ENCODE measurements around the gene STOML3.

- no peak for TF ChIP-seq USF1 (IDR thresholded peaks at IDR 0.05; ENCODE audit: borderline replicate concordance, low read depth)
- TF ChIP-seq, protein P1, sequence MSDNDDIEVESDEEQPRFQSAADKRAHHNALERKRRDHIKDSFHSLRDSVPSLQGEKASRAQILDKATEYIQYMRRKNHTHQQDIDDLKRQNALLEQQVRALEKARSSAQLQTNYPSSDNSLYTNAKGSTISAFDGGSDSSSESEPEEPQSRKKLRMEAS (IDR thresholded peaks at IDR 0.05; ENCODE audit: low read depth): no peak
- TF ChIP-seq, protein P2, sequence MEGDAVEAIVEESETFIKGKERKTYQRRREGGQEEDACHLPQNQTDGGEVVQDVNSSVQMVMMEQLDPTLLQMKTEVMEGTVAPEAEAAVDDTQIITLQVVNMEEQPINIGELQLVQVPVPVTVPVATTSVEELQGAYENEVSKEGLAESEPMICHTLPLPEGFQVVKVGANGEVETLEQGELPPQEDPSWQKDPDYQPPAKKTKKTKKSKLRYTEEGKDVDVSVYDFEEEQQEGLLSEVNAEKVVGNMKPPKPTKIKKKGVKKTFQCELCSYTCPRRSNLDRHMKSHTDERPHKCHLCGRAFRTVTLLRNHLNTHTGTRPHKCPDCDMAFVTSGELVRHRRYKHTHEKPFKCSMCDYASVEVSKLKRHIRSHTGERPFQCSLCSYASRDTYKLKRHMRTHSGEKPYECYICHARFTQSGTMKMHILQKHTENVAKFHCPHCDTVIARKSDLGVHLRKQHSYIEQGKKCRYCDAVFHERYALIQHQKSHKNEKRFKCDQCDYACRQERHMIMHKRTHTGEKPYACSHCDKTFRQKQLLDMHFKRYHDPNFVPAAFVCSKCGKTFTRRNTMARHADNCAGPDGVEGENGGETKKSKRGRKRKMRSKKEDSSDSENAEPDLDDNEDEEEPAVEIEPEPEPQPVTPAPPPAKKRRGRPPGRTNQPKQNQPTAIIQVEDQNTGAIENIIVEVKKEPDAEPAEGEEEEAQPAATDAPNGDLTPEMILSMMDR (IDR thresholded peaks at IDR 0.05): no peak
- TF ChIP-seq, protein P3, sequence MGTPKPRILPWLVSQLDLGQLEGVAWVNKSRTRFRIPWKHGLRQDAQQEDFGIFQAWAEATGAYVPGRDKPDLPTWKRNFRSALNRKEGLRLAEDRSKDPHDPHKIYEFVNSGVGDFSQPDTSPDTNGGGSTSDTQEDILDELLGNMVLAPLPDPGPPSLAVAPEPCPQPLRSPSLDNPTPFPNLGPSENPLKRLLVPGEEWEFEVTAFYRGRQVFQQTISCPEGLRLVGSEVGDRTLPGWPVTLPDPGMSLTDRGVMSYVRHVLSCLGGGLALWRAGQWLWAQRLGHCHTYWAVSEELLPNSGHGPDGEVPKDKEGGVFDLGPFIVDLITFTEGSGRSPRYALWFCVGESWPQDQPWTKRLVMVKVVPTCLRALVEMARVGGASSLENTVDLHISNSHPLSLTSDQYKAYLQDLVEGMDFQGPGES (IDR thresholded peaks at IDR 0.05; ENCODE audit: low read depth, low read length): no peak
- TF ChIP-seq RAD21 (IDR thresholded peaks at IDR 0.05; ENCODE audit: low read length): no peak
- no peak for TF ChIP-seq EZH2phosphoT487 (IDR thresholded peaks at IDR 0.05; ENCODE audit: borderline replicate concordance, low read depth)
- TF ChIP-seq NFIC (IDR thresholded peaks at IDR 0.05; ENCODE audit: borderline replicate concordance): no peak
- TF ChIP-seq, protein P4, sequence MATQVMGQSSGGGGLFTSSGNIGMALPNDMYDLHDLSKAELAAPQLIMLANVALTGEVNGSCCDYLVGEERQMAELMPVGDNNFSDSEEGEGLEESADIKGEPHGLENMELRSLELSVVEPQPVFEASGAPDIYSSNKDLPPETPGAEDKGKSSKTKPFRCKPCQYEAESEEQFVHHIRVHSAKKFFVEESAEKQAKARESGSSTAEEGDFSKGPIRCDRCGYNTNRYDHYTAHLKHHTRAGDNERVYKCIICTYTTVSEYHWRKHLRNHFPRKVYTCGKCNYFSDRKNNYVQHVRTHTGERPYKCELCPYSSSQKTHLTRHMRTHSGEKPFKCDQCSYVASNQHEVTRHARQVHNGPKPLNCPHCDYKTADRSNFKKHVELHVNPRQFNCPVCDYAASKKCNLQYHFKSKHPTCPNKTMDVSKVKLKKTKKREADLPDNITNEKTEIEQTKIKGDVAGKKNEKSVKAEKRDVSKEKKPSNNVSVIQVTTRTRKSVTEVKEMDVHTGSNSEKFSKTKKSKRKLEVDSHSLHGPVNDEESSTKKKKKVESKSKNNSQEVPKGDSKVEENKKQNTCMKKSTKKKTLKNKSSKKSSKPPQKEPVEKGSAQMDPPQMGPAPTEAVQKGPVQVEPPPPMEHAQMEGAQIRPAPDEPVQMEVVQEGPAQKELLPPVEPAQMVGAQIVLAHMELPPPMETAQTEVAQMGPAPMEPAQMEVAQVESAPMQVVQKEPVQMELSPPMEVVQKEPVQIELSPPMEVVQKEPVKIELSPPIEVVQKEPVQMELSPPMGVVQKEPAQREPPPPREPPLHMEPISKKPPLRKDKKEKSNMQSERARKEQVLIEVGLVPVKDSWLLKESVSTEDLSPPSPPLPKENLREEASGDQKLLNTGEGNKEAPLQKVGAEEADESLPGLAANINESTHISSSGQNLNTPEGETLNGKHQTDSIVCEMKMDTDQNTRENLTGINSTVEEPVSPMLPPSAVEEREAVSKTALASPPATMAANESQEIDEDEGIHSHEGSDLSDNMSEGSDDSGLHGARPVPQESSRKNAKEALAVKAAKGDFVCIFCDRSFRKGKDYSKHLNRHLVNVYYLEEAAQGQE (IDR thresholded peaks at IDR 0.05; ENCODE audit: low read depth, low read length): no peak
- TF ChIP-seq TAF1 (IDR thresholded peaks at IDR 0.05; ENCODE audit: borderline replicate concordance, low read depth, low read length): no peak
Measured at GRCh38 chr13:39016087-39016486, 25.5 kb upstream of the STOML3 start.

Measured in SK-N-SH (cell line).